ENCODE measurements around the gene ZNF740.
A peak's percentile ranks its signal among the peaks of the same experiment; 100 is the strongest.

ZNF740 gene

GRCh38 chr12:53225635-53226424 is 45.3 kb downstream of the ZNF740 start:
- DNase-seq (ENCODE audit: low spot score), result no peak

DNA sequence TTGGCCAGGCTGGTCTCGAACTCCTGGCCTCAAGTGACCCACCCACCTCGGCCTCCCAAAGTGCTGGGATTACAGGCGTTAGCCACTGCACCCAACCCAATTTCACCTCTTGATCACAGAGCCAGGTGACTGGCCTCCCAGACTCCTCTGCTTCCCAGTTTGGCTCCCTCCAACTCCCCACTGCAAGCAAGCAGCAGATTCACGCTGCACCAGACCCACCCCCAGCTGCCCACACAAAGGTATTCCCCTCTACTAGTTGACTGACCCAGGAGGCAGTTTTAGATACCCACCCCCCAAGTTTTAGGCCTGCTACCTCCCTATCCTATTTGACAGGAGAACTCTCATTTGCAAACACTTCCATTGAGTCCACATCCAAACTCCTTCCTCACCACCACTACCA is 46.3 kb downstream of the ZNF740 start:
- no peak for DNase-seq (ENCODE audit: low spot score)

GRCh38 chr12:53227341-53227740 is 46.8 kb downstream of the ZNF740 start:
- DNase-seq (ENCODE audit: low spot score), result no peak

DNA sequence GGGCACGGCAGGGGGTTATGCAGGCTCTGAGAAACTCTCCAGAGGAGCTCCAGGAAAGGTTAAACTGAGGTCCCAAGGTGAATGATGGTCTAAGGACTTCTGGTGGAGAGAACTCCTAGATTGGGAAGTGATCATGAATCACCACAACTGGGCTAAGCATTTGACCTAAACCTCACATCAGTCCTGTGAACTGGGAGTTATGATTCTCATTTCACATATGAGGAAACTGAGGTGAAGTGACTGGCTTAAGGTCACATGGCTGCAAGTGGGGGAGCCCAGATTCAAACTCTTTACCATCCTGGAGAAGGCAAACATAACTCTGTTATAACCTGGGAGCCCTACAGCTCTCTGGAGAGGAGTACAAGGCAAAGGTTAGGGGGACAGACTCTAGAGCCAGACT is 47.3 kb downstream of the ZNF740 start:
- no peak for DNase-seq (ENCODE audit: low spot score)

- DNase-seq (ENCODE audit: low spot score), result no peak
Measured at GRCh38 chr12:53229454-53229853, 48.9 kb downstream of the ZNF740 start.

GRCh38 chr12:53230108-53230845 is 49.8 kb downstream of the ZNF740 start:
- DNase-seq (ENCODE audit: low spot score), result no peak

DNA sequence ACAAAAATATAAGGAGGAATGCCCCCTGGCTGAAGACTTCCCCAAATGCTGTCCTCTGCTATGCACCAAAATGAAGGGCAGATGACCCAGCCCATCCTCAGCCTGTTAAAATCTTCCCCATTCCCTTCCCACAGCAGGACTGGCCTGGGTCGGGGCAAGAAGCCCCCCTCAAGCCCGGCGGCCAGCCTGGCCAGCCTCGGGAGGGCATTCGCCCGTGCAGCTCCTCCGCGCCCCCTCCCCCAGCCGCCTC is 51.1 kb downstream of the ZNF740 start:
- no peak for DNase-seq (ENCODE audit: low spot score)

DNA sequence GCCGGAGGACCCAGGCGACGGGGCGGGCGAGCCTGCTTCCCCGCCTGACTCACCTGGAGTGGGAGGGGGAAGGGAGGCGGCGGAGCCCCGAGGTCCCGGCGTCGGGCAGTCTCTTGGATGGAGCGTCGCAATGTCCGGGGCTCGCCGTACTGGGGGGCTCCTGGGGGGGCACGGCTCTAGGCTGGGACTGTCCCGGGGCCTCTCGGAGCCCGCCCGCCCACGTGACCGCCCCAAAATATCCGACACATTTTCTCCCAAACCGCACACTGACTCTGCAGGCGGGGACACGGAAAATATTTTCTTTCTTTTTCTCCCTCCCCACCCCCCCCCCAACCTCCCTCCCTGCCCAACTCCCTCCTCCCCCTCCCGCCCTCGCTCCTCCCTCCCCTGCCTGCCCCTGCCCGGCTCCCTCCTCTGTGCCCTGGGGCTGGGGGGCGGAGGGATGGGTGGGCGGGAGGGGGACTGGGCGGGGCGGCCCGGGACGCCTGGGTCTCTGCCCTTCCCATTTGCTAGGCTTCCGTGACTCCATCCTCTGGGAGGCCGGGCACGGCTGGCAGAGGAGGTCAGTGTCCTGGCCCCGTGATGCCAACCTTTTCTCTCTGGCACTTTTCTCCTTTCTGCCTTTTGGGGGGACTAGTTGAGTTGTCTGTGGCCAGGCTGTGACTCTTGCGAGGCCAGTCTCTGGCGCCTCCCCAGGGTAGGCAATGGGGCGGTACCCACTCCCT is 51.6 kb downstream of the ZNF740 start, which contains the start of gene RARG:
TSS of gene RARG (minus strand) at position 289 of the 725 bp plus-strand sequence. CDS start 4,664 bp downstream, outside the sequence.
- DNase-seq (ENCODE audit: low spot score), result no peak

DNA sequence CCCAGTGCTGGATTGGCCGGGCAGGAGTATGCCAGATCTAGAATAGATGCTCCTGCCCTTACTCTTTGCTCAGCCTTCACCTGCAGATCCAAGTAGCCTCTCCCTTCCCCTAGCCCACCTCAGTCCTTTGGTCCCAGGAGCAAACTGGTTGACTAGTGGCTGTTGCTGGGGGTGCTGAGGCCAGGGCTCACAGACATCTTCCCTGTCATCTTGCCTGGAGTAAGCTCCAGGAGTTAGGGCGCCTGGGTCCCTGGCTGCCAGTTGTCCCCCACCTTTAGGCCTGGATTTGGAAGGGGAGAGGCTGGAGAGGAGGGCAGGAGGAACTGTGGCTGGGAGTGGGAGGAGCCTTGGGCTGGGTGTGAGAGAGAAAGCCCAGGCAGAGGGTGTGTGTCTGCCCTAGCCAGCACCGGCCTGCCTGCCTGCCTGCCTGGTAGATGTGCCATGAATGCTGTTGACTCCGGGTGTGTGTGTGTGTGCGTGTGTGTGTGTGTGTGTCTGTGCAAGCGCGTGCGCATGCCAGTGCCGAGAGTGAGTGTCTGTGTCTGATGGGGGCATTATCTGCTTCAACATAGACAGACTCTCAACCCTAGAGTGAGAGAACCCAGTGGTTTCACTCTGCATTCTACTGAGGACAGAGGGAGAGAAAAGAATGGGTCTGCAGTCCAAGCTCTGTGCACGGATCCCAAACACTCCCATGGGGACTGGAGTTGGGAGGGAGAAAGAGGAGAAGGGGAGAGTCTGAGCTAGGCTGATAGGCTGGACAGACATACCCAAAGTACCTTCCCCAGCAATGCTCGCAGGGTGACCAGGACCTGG is 52.3 kb downstream of the ZNF740 start:
- DNase-seq (ENCODE audit: low spot score), result no peak

- DNase-seq (ENCODE audit: low spot score), result no peak
Measured at GRCh38 chr12:53233671-53234121, 53.2 kb downstream of the ZNF740 start.

DNA sequence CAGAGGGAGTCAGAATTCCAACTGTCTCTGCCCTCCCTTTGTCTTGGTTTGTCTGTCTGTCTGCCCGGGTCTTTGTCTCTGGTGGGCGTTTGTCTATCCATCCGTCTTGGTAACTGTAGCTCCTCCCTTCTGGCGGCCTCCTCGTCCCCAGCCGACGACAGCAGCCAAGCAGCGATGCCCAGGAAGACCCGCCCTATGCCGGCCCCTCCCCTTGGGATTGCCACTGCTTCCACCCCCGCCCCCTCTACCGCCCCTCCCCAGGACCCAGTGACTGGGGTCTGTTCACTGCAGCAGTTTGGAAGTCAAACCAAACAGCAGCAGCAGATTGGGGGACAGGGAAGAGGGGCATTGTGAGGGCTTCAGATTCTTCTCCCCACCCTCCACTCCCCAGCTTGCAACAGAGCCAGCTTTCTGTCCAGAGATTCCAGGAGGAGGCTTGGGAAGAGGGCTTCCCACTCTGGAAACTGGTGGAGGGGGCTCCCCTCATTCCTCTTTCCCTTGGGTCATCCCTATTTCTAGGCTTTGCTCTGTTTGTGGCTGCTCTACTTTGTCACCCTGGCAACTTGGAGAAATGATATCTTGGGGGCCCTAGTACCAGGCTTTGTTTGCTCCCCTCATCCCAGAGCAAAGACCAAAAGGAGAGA is 53.9 kb downstream of the ZNF740 start:
- peak; percentile 45 for DNase-seq (ENCODE audit: low spot score)

DNA sequence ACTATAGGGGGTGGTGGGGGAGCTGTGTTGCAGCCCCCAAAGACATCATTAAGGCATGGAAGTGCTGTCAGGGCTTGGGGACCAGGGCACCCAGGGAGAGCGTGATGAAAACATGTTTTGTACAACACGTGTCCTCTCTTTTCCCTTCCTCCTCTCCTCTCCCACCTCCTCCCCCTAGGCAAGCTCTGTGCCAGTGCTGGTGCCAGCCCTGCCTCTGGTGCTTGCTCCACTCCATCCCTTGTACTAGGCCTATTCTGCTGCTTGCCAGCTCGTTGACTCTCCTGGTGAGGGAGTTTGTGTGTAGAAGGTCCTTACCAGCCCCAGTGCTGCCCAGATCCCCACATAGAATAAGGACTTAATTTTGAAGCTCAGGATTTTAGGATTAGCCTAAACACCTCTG is 54.6 kb downstream of the ZNF740 start:
- no peak for DNase-seq (ENCODE audit: low spot score)

GRCh38 chr12:53235742-53236442 is 55.4 kb downstream of the ZNF740 start:
- no peak for DNase-seq (ENCODE audit: low spot score)

DNA sequence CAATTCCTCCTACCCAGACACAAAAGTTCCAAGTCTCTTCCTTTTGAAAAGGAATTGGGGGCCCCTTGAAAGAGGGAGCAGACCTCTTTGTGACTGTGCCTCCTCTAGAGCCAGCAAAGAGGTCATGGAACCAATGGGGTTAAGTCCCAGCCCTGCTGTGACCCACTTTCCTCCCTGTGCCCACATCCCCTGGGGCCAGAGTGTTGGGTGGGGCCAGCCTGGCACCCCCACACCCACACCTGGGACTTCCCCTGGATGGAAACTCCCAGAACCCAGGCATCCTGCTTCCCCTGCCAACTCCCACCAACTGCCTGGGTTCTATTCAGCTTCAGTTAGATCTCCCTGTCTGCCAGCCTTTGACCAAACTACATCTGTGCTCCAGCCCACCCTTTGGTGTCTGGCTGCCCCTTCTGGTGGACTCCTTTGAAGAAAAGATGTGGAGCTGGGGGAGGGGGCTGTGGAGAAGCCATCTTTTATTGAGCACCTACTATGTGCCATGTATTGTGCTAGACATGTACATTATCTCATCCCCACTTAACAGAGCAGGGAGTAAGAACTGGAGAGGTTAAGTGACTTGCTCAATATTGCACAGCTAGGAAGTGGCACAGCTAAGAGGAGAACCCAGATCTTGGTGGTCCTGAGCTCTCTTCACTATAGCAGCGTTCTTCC is 56.1 kb downstream of the ZNF740 start:
- no peak for DNase-seq (ENCODE audit: low spot score)

DNA sequence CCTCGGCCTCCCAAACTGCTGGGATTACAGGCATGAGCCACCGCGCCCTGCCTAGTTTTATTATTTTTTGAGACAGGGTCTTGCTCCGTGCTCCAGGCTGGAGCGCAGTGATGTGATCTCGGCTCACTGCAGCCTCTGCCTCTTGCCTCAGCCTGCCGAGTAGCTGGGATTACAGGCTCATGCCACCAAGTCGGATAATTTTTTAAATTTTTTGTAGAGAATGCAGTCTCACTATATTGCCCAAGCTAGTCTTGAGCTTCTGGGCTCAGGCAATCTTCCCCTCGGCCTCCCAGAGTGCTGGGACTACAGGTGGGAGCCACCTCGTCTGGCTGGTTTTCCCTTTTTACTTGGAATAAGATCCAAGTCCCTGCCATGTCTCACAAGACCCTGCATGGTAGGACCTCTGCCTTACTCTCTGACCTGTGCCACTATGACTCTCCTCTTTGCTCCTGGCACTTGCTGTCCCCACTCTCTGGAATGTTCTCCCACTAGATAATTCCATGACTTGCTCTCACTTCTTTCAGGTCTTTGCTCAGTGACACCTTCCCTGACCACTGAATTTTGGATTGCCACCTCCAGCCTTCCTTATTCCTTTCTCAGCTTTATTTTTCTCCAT is 59.2 kb downstream of the ZNF740 start:
- DNase-seq (ENCODE audit: low spot score), result no peak

GRCh38 chr12:53241623-53242412 is 61.3 kb downstream of the ZNF740 start:
- no peak for DNase-seq (ENCODE audit: low spot score)

DNA sequence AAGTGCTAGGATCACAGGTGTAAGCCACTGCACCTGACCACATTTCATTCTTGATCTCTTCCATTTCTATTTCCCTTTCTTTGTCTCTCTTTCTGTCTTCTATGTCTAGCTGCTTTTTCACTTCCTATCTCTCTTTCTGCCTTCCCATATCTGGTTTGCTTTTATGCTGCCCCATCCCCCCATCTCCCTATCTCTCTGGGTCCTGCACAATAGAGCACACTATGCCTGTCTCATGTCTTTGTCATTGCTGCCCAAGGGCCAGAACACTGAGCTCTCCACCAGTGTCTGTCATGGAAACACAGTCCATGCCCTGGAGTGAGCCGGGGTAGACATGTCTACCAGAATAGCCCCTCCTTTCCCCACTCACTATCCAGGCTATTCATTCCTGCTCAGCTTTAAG is 63.8 kb downstream of the ZNF740 start:
- peak; percentile 56 for DNase-seq (ENCODE audit: low spot score)

All from SK-N-DZ (cell line).